NCI-H345 (cell line): ENCODE results near the gene ATP2B1.
A peak's percentile ranks its signal among the peaks of the same experiment; 100 is the strongest.
"Not testable (repeated sequence)": the region's sequence is repeated elsewhere in the genome, so short reads cannot be mapped to it uniquely, and the experiment has no call there.

Experiments used
- DNase-seq: peaks from one replicate; lab custom pipeline; 2025; lab: John Stamatoyannopoulos, UW

ATP2B1 gene

GRCh38 chr12:89712706-89713105 lies 4.1 kb upstream of the ATP2B1 start:
- DNase-seq: no peak

GRCh38 chr12:89710873-89711750 lies 2.5 kb upstream of the ATP2B1 start:
- no peak for DNase-seq

GRCh38 chr12:89709995-89710872 lies 1.6 kb upstream of the ATP2B1 start:
- peak; percentile 47 for DNase-seq

- peak; percentile 99 for DNase-seq
These were observed 738 bp upstream of the ATP2B1 start for GRCh38 chr12:89709157-89709994.

GRCh38 chr12:89707703-89708564 lies 704 bp downstream of the ATP2B1 start:
- DNase-seq: peak; percentile 39

GRCh38 chr12:89706986-89707702 lies 1.5 kb downstream of the ATP2B1 start:
- DNase-seq: peak; percentile 25

- DNase-seq: no peak
These were observed 2.1 kb downstream of the ATP2B1 start for GRCh38 chr12:89706551-89706950.

GRCh38 chr12:89704457-89704856 lies 4.2 kb downstream of the ATP2B1 start:
- DNase-seq: no peak

GRCh38 chr12:89703768-89704167 lies 4.9 kb downstream of the ATP2B1 start:
- DNase-seq: no peak

- DNase-seq: no peak
These were observed 6.1 kb downstream of the ATP2B1 start for GRCh38 chr12:89702503-89702902.

- no peak for DNase-seq
These were observed 6.9 kb downstream of the ATP2B1 start for GRCh38 chr12:89701606-89702206.

- DNase-seq: no peak
These were observed 8.3 kb downstream of the ATP2B1 start for GRCh38 chr12:89700191-89700810.

- DNase-seq: no peak
These were observed 10.0 kb downstream of the ATP2B1 start for GRCh38 chr12:89698607-89699006.

GRCh38 chr12:89697728-89698127 lies 10.9 kb downstream of the ATP2B1 start:
- DNase-seq: not testable (repeated sequence)

GRCh38 chr12:89697296-89697695 lies 11.3 kb downstream of the ATP2B1 start:
- DNase-seq: no peak

- DNase-seq: no peak
These were observed 12.8 kb downstream of the ATP2B1 start for GRCh38 chr12:89695830-89696229.

GRCh38 chr12:89695100-89695499 lies 13.5 kb downstream of the ATP2B1 start:
- DNase-seq: no peak

- DNase-seq: no peak
These were observed 14.1 kb downstream of the ATP2B1 start for GRCh38 chr12:89694542-89694941.

GRCh38 chr12:89693639-89694202 lies 14.9 kb downstream of the ATP2B1 start:
- no peak for DNase-seq
